Tibial nerve (tissue), 4 donors: ENCODE data around the gene SPCS1. TPM values are rescaled to one million over a fixed set of nuclear protein-coding genes. Genes with fewer than 3 reads are reported as not detected.

ENCODE experiments used
- DNase-seq, 2 donors: peaks; one replicate each; pipeline ENCODE4 v3.0.0-alpha.2; 2019; ENCODE audit warnings: low spot score in 2 of 2
- H3K27ac ChIP-seq, 4 donors: fragments of 200-600 bp; sonication (generic) in 3 of 4; one replicate each; pipeline ENCODE4 v1.5.1; 2017 to 2019; ENCODE audit warnings: mild to moderate bottlenecking in 1 of 4
- H3K27me3 ChIP-seq, 2 donors: fragments of 200-600 bp; sonication (generic) in 1 of 2; one replicate each; pipeline versions ENCODE4 v1.5.1 to v1.6.0; 2017 to 2019
- H3K36me3 ChIP-seq, 3 donors: fragments of 200-600 bp; sonication (generic); one replicate each; pipeline ENCODE4 v1.5.1; 2018 to 2019
- H3K4me1 ChIP-seq, 4 donors: fragments of 200-600 bp; sonication (generic) in 3 of 4; one replicate each; pipeline ENCODE4 v1.5.1; 2017 to 2019
- H3K4me3 ChIP-seq, 4 donors: fragments of 200-600 bp; sonication (generic) in 3 of 4; one replicate each; pipeline ENCODE4 v1.5.1; 2017 to 2019; ENCODE audit warnings: mild to moderate bottlenecking in 1 of 4, moderate library complexity in 1 of 4
- H3K9me3 ChIP-seq, 4 donors: fragments of 200-600 bp; sonication (generic) in 3 of 4; one replicate each; pipeline ENCODE4 v1.5.1; 2017 to 2019
- EP300 ChIP-seq, 2 donors: sonication (generic); formaldehyde crosslinking; IDR thresholded peaks; one replicate each; pipeline ENCODE4 v1.6.1; 2017; ENCODE audit warnings: antibody characterized with exemption in 2 of 2, mild to moderate bottlenecking in 1 of 2
- POLR2A ChIP-seq, 2 donors: fragments of 450-650 bp; IDR thresholded peaks; one replicate each; pipeline ENCODE4 v1.6.1; 2017; ENCODE audit warnings: antibody characterized with exemption in 2 of 2, mild to moderate bottlenecking in 2 of 2, moderate library complexity in 2 of 2
- WGBS, 2 donors: methylation state at CpG; one replicate each; pipeline ENCODE4 v1.1.5; 2018; 5-methylcytosine and 5-hydroxymethylcytosine counted together
- total RNA-seq, 4 donors: library from RNA; depleted of rRNA; stranded (reverse); fragments of >200 nt; gene quantifications; one replicate each; pipeline ENCODE4 v1.1.0, GENCODE V29; 2016
- TF ChIP-seq, protein P1 (sequence below), 5 experiments: fragments of 200-600 bp in 3 of 5; fragments of 450-650 bp in 2 of 5; sonication (generic) in 3 of 5; IDR thresholded peaks; one replicate each; pipeline ENCODE4 v1.5.1; 2016 to 2019; ENCODE audit warnings: antibody characterized with exemption in 5 of 5, mild to moderate bottlenecking in 3 of 5, moderate library complexity in 2 of 5

The SPCS1 gene
- total RNA-seq, 4 donors from 2014 or later: 58.8 to 123 (median 77.4) TPM

DNA sequence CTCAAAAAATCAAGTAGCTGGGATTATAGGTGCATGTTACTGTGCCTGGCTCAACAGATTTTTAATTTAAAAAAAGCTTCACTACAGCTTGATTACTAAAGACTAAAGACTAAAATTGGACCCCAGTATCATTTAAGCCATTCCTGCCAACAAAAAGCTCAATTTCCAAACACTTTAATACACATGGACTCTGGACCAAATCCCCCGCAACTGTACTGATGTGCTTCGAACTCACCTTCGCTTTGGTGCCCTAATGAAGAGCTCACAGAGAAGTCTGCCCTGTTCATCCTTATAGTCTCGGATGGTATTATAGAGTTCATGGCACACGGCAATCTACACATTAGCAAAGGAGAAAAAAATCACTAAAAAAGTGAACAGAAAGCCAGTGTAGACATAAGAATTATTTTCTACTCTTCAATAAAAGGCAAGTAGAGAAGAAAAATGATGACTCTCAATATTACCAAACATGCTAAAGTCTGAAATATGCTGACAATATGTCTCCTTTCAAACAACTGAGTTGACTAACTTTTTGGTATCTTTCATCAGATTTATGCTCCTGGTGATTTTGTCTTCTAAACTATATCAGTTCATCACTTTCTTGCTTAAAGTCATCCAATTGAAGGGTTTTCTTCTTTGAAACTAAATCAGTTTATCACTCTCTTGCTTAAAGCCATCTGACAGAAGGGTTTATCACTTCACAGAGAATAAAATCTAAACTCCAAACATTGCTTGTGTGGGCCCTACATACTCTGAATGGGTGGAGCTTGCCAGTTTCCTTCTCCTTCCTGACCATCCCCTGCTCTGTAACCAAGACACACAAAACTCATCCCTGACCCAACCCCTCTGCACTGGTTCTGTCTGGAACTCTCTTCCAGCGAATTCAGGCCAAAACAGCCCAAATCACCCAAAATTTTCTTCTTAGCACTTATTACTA, 27.4 kb upstream of the SPCS1 start:
- Histone ChIP-seq H3K36me3 (peaks cover 3 to 56% (median 11%) of the 10 kb centered on the region in 3 donors), H3K27me3 (no peaks in the 10 kb centered on the region), H3K4me1 (peaks cover 0 to 52% (median 31%) of the 10 kb centered on the region in 4 donors), H3K4me3 (no peak overlapping the region), H3K9me3 (no peaks in the 10 kb centered on the region), H3K27ac (peak overlapping the region in 2 of 4 donors; percentile 75 to 95)
- DNase-seq: no peak
- WGBS, 2 donors: 90 to 91% methylated on average over 6 of the region's 6 CpGs
- TF ChIP-seq, protein P1, sequence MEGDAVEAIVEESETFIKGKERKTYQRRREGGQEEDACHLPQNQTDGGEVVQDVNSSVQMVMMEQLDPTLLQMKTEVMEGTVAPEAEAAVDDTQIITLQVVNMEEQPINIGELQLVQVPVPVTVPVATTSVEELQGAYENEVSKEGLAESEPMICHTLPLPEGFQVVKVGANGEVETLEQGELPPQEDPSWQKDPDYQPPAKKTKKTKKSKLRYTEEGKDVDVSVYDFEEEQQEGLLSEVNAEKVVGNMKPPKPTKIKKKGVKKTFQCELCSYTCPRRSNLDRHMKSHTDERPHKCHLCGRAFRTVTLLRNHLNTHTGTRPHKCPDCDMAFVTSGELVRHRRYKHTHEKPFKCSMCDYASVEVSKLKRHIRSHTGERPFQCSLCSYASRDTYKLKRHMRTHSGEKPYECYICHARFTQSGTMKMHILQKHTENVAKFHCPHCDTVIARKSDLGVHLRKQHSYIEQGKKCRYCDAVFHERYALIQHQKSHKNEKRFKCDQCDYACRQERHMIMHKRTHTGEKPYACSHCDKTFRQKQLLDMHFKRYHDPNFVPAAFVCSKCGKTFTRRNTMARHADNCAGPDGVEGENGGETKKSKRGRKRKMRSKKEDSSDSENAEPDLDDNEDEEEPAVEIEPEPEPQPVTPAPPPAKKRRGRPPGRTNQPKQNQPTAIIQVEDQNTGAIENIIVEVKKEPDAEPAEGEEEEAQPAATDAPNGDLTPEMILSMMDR (IDR thresholded peaks at IDR 0.05): no peak
- TF ChIP-seq EP300 (IDR thresholded peaks at IDR 0.05): no peak
- no peak for TF ChIP-seq POLR2A (IDR thresholded peaks at IDR 0.05)

- Histone ChIP-seq H3K27ac (peak overlapping the region in 2 of 4 donors; percentile 75 to 95), H3K4me1 (peaks cover 0 to 58% (median 37%) of the 10 kb centered on the region in 4 donors), H3K27me3 (no peaks in the 10 kb centered on the region), H3K9me3 (no peaks in the 10 kb centered on the region), H3K4me3 (no peak overlapping the region), H3K36me3 (peaks cover 3 to 50% (median 11%) of the 10 kb centered on the region in 3 donors)
- DNase-seq: no peak
- WGBS, 2 donors: 51 to 59% methylated on average over 3 of the region's 3 CpGs
- TF ChIP-seq POLR2A (IDR thresholded peaks at IDR 0.05) (no peak), EP300 (IDR thresholded peaks at IDR 0.05) (no peak)
- TF ChIP-seq, protein P1 (IDR thresholded peaks at IDR 0.05): no peak
These were observed 26.7 kb upstream of the SPCS1 start for GRCh38 chr3:52679199-52679538.

DNA sequence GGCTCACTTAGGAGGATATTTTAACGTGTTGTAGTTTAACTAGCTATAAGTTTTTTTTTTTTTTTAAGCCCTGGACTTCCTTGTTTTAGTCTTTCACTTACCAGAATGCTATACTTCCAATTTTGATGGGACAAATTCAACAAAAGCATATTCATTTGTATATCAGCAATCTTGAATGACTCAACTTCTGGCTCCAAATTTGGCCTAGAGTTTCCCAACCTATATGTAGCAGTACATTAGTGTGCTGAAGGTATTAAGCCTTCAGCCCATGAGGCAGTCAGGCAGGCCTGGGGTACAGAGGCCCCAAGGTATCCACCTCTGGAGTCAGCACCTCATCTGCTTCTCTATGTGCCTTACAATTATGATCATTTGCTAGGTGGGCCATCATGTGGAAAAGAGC, 26.1 kb upstream of the SPCS1 start:
- peaks cover 0 to 65% (median 43%) of the 10 kb centered on the region in 4 donors for H3K4me1 ChIP-seq
- peaks cover 3 to 44% (median 11%) of the 10 kb centered on the region in 3 donors for H3K36me3 ChIP-seq
- no peak for DNase-seq
- TF ChIP-seq POLR2A (IDR thresholded peaks at IDR 0.05) (no peak), EP300 (IDR thresholded peaks at IDR 0.05) (no peak)
- TF ChIP-seq, protein P1 (IDR thresholded peaks at IDR 0.05): no peak
- H3K27ac ChIP-seq: peak overlapping the region in 2 of 4 donors; percentile 75 to 95
- 52 to 54% methylated on average over 1 of the region's 1 CpG for WGBS, 2 donors
- no peaks in the 10 kb centered on the region for H3K27me3 ChIP-seq
- H3K4me3 ChIP-seq: no peak overlapping the region
- H3K9me3 ChIP-seq: no peaks in the 10 kb centered on the region

GRCh38 chr3:52681596-52681995, 24.3 kb upstream of the SPCS1 start:
- Histone ChIP-seq H3K4me1 (peaks cover 1 to 70% (median 47%) of the 10 kb centered on the region in 4 donors), H3K36me3 (peaks cover 3 to 28% (median 11%) of the 10 kb centered on the region in 3 donors), H3K9me3 (no peaks in the 10 kb centered on the region), H3K27ac (peak overlapping the region; percentile 21 to 99 (median 76)), H3K4me3 (no peak overlapping the region), H3K27me3 (no peaks in the 10 kb centered on the region)
- WGBS, 2 donors: 27 to 51% methylated on average over 3 of the region's 3 CpGs
- TF ChIP-seq POLR2A (IDR thresholded peaks at IDR 0.05) (no peak), EP300 (IDR thresholded peaks at IDR 0.05) (no peak)
- TF ChIP-seq, protein P1 (IDR thresholded peaks at IDR 0.05): no peak
- no peak for DNase-seq

- Histone ChIP-seq H3K4me3 (no peak overlapping the region), H3K9me3 (no peaks in the 10 kb centered on the region), H3K36me3 (peaks cover under 1 to 24% (median 11%) of the 10 kb centered on the region in 3 donors), H3K27ac (peak overlapping the region; percentile 21 to 99 (median 76)), H3K27me3 (no peaks in the 10 kb centered on the region), H3K4me1 (peaks cover 4 to 74% (median 51%) of the 10 kb centered on the region in 4 donors)
- DNase-seq: no peak
- TF ChIP-seq, protein P1 (IDR thresholded peaks at IDR 0.05): no peak
- TF ChIP-seq EP300 (IDR thresholded peaks at IDR 0.05): peak in 1 of 2 donors; percentile 77
These were observed 23.9 kb upstream of the SPCS1 start for GRCh38 chr3:52682016-52682415.
